Liver (tissue), 9 donors: ENCODE data around the gene PRR20G. TPM values are rescaled to one million over a fixed set of nuclear protein-coding genes. Genes with fewer than 3 reads are reported as not detected.

Experiments
- DNase-seq: peaks from one replicate; pipeline ENCODE4 v3.0.0-alpha.2; 2017; ENCODE audit warnings: low spot score
- H3K27ac ChIP-seq, 2 donors: one replicate each; pipeline ENCODE4 v1.7.0; 2013; ENCODE audit warnings: inconsistent platforms in 2 of 2, low read length in 2 of 2, control low read depth in 1 of 2, low read depth in 1 of 2, mild to moderate bottlenecking in 1 of 2
- H3K27me3 ChIP-seq, 4 donors: one replicate each; pipeline versions ENCODE4 v1.6.1 to v1.7.0; 2013; ENCODE audit warnings: low read length in 3 of 4, inconsistent platforms in 1 of 4, mild to moderate bottlenecking in 1 of 4, moderate library complexity in 1 of 4; ENCODE audit not compliant: control insufficient read depth in 4 of 4, insufficient read depth in 4 of 4
- H3K36me3 ChIP-seq, 4 donors: one replicate each; pipeline versions ENCODE4 v1.6.1 to v1.7.0; 2013; ENCODE audit warnings: low read length in 3 of 4, mild to moderate bottlenecking in 3 of 4, low read depth in 1 of 4, moderate library complexity in 1 of 4; ENCODE audit not compliant: control insufficient read depth in 4 of 4, insufficient read depth in 3 of 4
- H3K4me1 ChIP-seq, 4 donors: one replicate each; pipeline versions ENCODE4 v1.6.1 to v1.7.0; 2013; ENCODE audit warnings: low read length in 3 of 4, mild to moderate bottlenecking in 3 of 4, moderate library complexity in 1 of 4; ENCODE audit not compliant: control insufficient read depth in 4 of 4, insufficient read depth in 4 of 4
- H3K4me3 ChIP-seq, 3 donors: one replicate each; pipeline versions ENCODE4 v1.6.1 to v1.7.0; 2013; ENCODE audit warnings: low read length in 3 of 3, control low read depth in 1 of 3, low read depth in 1 of 3, mild to moderate bottlenecking in 1 of 3
- H3K9ac ChIP-seq, 2 donors: one replicate each; pipeline ENCODE4 v1.7.0; 2013; ENCODE audit warnings: low read length in 2 of 2, mild to moderate bottlenecking in 2 of 2, moderate library complexity in 2 of 2, control low read depth in 1 of 2, low read depth in 1 of 2
- H3K9me3 ChIP-seq, 4 donors: one replicate each; pipeline versions ENCODE4 v1.6.1 to v1.7.0; 2013; ENCODE audit warnings: low read length in 3 of 4; ENCODE audit not compliant: control insufficient read depth in 4 of 4
- CTCF ChIP-seq: fragments of 150-350 bp; IDR thresholded peaks from 2 replicates; pipeline ENCODE4 v1.5.1; 2017; ENCODE audit warnings: improper control_type of control experiment, low read depth, low read length; ENCODE audit not compliant: missing input control
- EGR1 ChIP-seq, 2 donors: IDR thresholded peaks; 2 replicates each; pipeline ENCODE4 v1.6.1; 2016 to 2018; ENCODE audit warnings: antibody characterized with exemption in 2 of 2, low read depth in 2 of 2
- FOXA1 ChIP-seq: IDR thresholded peaks from 2 replicates; pipeline ENCODE4 v1.6.1; 2016; ENCODE audit warnings: antibody characterized with exemption
- FOXA2 ChIP-seq: IDR thresholded peaks from 2 replicates; pipeline ENCODE4 v1.6.1; 2016; ENCODE audit warnings: antibody characterized with exemption
- HNF4A ChIP-seq, 2 donors: conservative IDR thresholded peaks; 2 replicates each; pipeline ENCODE4 v1.6.1; 2016; ENCODE audit warnings: antibody characterized with exemption in 2 of 2, mild to moderate bottlenecking in 2 of 2
- HNF4G ChIP-seq: IDR thresholded peaks from 2 replicates; pipeline ENCODE4 v1.6.1; 2016; ENCODE audit warnings: antibody characterized with exemption
- JUND ChIP-seq, 2 donors: IDR thresholded peaks; 2 replicates each; pipeline ENCODE4 v1.6.1; 2016; ENCODE audit warnings: antibody characterized with exemption in 2 of 2
- MAX ChIP-seq: IDR thresholded peaks from 2 replicates; pipeline ENCODE4 v1.6.1; 2016; ENCODE audit warnings: antibody characterized with exemption
- NR2F2 ChIP-seq: IDR thresholded peaks from 2 replicates; pipeline ENCODE4 v1.6.1; 2016; ENCODE audit warnings: antibody characterized with exemption
- RAD21 ChIP-seq, 2 donors: IDR thresholded peaks; 2 replicates each; pipeline ENCODE4 v1.6.1; 2016; ENCODE audit warnings: antibody characterized with exemption in 2 of 2, mild to moderate bottlenecking in 2 of 2
- REST ChIP-seq: IDR thresholded peaks from 2 replicates; pipeline ENCODE4 v1.6.1; 2016; ENCODE audit warnings: antibody characterized with exemption, mild to moderate bottlenecking
- SP1 ChIP-seq: IDR thresholded peaks from 2 replicates; pipeline ENCODE4 v1.6.1; 2018; ENCODE audit warnings: antibody characterized with exemption, mild to moderate bottlenecking
- TAF1 ChIP-seq: conservative IDR thresholded peaks from 2 replicates; pipeline ENCODE4 v1.6.1; 2016; ENCODE audit warnings: antibody characterized with exemption, mild to moderate bottlenecking
- YY1 ChIP-seq: IDR thresholded peaks from 2 replicates; pipeline ENCODE4 v1.6.1; 2016; ENCODE audit warnings: antibody characterized with exemption, mild to moderate bottlenecking
- WGBS: extraction: QIAGEN DNeasy Blood & Tissue Kit; methylation state at CpG from one replicate; pipeline ENCODE4 v1.1.7; 2013; 5-methylcytosine and 5-hydroxymethylcytosine counted together
- polyA plus RNA-seq, 2 donors: library from polyadenylated mRNA; stranded (reverse) in 1 of 2; unstranded in 1 of 2; fragments of 200-250 nt in 1 of 2; fragments of >200 nt in 1 of 2; fragmentation: Nextera tagmentation in 1 of 2; extraction: Ambion mirVana in 1 of 2; gene quantifications; one replicate each; pipeline versions ENCODE4 v1.2.1 to v1.2.3, GENCODE V29; 2013 to 2015
- total RNA-seq, 2 donors: library from RNA; depleted of rRNA; stranded (reverse); fragments of >200 nt; gene quantifications; one replicate each; pipeline ENCODE4 v1.2.3, GENCODE V29; 2014
- TF ChIP-seq, protein P1 (sequence below): IDR thresholded peaks from 2 replicates; pipeline ENCODE4 v1.6.1; 2016; ENCODE audit warnings: antibody characterized with exemption
- donor health status: healthy.
- donor health status: healthy.
- donor health status: healthy.
- donor health status: healthy.
- donor health status: healthy.

The PRR20G gene
- total and polyA plus RNA-seq, 4 donors = not detected

GRCh38 chr3:127247292-127247691 lies 40.6 kb downstream of the PRR20G start (continued):
- no peak for TF ChIP-seq CTCF

DNA sequence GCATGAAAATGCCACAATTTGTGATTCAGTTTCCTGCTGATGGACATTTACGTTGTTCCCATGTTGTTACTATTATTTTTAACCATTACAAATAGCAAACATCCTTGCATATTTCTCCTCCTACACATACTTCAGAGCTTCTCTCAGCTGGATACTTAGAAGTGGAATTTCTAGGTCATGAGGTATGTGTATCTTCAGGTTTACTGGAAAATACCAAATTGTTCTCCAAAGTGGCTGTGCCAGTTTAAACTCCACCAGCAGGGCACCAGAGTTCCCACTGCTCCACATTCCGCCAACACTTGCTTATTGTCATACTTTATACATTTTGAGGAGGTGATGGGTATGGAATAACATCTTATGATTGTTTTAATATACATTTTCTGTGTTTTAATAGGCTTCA lies 49.2 kb downstream of the PRR20G start:
- Histone ChIP-seq H3K27me3 (no peaks in the 10 kb centered on the region), H3K4me3 (no peak overlapping the region), H3K9ac (no peak overlapping the region), H3K27ac (no peak overlapping the region), H3K9me3 (peaks cover 0 to 4% (median 1%) of the 10 kb centered on the region in 4 donors), H3K36me3 (no peaks in the 10 kb centered on the region), H3K4me1 (no peaks in the 10 kb centered on the region)
- no peak for DNase-seq
- TF ChIP-seq RAD21 (IDR thresholded peaks at IDR 0.05) = no peak
- no peak for TF ChIP-seq YY1
- TF ChIP-seq MAX = no peak
- no peak for TF ChIP-seq HNF4A (conservative IDR thresholded peaks at IDR 0.05)
- no peak for TF ChIP-seq CTCF
- TF ChIP-seq, protein P1, sequence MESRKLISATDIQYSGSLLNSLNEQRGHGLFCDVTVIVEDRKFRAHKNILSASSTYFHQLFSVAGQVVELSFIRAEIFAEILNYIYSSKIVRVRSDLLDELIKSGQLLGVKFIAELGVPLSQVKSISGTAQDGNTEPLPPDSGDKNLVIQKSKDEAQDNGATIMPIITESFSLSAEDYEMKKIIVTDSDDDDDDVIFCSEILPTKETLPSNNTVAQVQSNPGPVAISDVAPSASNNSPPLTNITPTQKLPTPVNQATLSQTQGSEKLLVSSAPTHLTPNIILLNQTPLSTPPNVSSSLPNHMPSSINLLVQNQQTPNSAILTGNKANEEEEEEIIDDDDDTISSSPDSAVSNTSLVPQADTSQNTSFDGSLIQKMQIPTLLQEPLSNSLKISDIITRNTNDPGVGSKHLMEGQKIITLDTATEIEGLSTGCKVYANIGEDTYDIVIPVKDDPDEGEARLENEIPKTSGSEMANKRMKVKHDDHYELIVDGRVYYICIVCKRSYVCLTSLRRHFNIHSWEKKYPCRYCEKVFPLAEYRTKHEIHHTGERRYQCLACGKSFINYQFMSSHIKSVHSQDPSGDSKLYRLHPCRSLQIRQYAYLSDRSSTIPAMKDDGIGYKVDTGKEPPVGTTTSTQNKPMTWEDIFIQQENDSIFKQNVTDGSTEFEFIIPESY = no peak
- 77% methylated on average over 2 of the region's 2 CpGs for WGBS

DNA sequence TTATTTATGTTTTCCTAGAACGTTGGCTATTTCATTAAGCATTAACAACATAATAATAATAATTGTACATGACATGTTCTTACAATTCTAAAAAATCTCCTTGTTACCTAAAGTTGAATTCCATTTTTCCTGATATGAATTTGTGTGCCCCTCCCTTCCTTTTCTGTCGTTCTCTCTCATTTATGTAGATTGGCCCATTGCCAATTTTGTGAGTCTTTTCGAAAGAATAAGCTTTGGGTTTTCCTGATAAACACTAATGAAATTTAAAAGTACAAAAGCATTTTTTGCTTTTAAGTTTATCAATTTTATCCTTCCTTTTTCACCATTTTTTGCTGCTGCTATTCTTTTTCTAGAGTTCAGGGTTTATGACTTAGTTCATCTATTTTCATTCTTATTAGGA lies 50.0 kb downstream of the PRR20G start:
- Histone ChIP-seq H3K9ac (no peak overlapping the region), H3K4me1 (no peaks in the 10 kb centered on the region), H3K27ac (no peak overlapping the region), H3K36me3 (no peaks in the 10 kb centered on the region), H3K4me3 (no peak overlapping the region), H3K9me3 (peaks cover 0 to 4% (median 1%) of the 10 kb centered on the region in 4 donors), H3K27me3 (no peaks in the 10 kb centered on the region)
- WGBS = 48% methylated on average over 3 of the region's 3 CpGs
- no peak for DNase-seq
- TF ChIP-seq FOXA1 = no peak
- TF ChIP-seq HNF4G = no peak
- no peak for TF ChIP-seq REST
- TF ChIP-seq NR2F2 = no peak
- no peak for TF ChIP-seq RAD21 (IDR thresholded peaks at IDR 0.05)
- no peak for TF ChIP-seq HNF4A (conservative IDR thresholded peaks at IDR 0.05)
- TF ChIP-seq, protein P1 = no peak
- no peak for TF ChIP-seq JUND (IDR thresholded peaks at IDR 0.05)
- no peak for TF ChIP-seq SP1
- no peak for TF ChIP-seq MAX
- TF ChIP-seq TAF1 = no peak
- no peak for TF ChIP-seq EGR1 (IDR thresholded peaks at IDR 0.05; ENCODE audit: low read depth in 2 of 2)
- TF ChIP-seq CTCF = no peak
- TF ChIP-seq FOXA2 = no peak
